Measurements from ENCODE around the gene SRSF1. TPM values are rescaled to one million over a fixed set of nuclear protein-coding genes. Genes with fewer than 3 reads are reported as not detected.

SRSF1 gene, protein sequence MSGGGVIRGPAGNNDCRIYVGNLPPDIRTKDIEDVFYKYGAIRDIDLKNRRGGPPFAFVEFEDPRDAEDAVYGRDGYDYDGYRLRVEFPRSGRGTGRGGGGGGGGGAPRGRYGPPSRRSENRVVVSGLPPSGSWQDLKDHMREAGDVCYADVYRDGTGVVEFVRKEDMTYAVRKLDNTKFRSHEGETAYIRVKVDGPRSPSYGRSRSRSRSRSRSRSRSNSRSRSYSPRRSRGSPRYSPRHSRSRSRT
- total RNA-seq (100 to 1,000 TPM in 4 of 9 donors, 10 to 100 TPM in 5; 80.8 to 114 (median 99.7) TPM), polyA plus RNA-seq (100 to 1,000 TPM in 1 of 2 donors, 10 to 100 TPM in 1; 48.2 to 129 TPM)
- long read RNA-seq, donor 1, transcript SRSF1-201 (4 exons, 1,513 nt) = major isoform, 26 of 54 reads
- long read RNA-seq, donor 1, partial matches to known transcripts = 1 of 54 reads
- long read RNA-seq, donor 1, other reads (novel, unspliced or antisense) = 22 of 54 reads
- long read RNA-seq, donor 2, transcript SRSF1-201 (4 exons, 1,513 nt) = major isoform, 113 of 159 reads
- long read RNA-seq, donor 2, transcript SRSF1-204 (4 exons, 1,720 nt) = minor isoform, 9 of 159 reads
- long read RNA-seq, donor 2, partial matches to known transcripts = 2 of 159 reads
- long read RNA-seq, donor 2, other reads (novel, unspliced or antisense) = 31 of 159 reads
- long read RNA-seq, donor 3, transcript SRSF1-201 (4 exons, 1,513 nt) = major isoform, 52 of 56 reads
- long read RNA-seq, donor 3, partial matches to known transcripts = 0 of 56 reads
- long read RNA-seq, donor 3, other reads (novel, unspliced or antisense) = 4 of 56 reads

DNA sequence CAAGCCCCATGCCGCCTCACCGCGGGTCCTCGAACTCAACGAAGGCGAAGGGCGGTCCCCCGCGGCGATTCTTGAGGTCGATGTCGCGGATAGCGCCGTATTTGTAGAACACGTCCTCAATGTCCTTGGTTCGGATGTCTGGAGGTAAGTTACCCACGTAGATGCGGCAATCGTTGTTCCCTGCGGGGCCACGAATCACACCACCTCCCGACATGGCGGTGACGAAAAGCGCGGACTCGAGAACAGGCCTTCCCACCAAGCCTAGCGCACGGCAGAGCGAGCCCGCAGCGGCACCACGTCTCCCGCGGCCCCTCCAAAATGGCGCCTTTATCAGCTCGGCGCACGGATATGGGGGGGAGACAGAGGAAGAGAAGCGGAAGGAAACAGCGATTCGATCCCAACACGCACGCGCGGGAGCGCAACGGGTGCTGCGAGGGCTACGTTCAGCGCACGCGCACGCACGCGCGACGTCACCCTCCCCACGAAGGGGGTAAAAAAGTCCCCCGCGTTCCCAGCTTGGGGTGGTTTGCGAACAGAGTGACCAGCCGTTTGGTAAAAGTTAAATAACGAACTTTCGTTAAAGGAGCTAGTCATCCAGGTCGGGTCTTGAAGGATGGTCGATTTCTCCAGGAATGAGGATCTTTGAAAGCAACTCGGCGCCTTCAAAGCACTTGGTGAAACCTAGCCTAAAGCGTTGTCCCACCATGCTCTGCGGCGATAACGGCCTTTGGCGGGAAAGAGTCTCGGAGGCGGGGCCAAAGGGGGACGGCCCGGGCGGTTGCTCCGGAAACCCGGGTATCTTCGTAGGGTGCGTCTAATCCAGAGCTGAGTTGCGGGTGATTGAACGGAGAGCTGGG is at the start of gene SRSF1:
Gene SRSF1 (minus strand): TSS at position 323 of the 857 bp plus-strand sequence. CDS start 109 bp downstream, at position 214.
- intact Hi-C loops (cut with DNase I) = loop anchor here (1.0 to 10.0 kb wide), 12 partner anchors 18 to 882 kb away; partner anchors contain the start of genes DYNLL2 (in 5 of the 10) and VEZF1 (in 1 of the 10)
- Histone ChIP-seq H3K9me3 (no peaks in the 10 kb centered on the region), H3K36me3 (peaks cover 0 to 40% (median 37%) of the 10 kb centered on the region in 9 donors), H3K27ac (peak within 1 kb of the TSS; percentile 92 to 99 (median 96)), H3K4me3 (peak within 1 kb of the TSS; percentile 68 to 96 (median 78)), H3K4me1 (peaks cover 16 to 49% (median 38%) of the 10 kb centered on the region in 12 donors), H3K27me3 (no peaks in the 10 kb centered on the region)
- 0% methylated on average over 49 to 86 of the region's 86 CpGs for WGBS, 4 donors
- ATAC-seq = peak; percentile 95 to 98 (median 96)
- TF ChIP-seq, protein P1, sequence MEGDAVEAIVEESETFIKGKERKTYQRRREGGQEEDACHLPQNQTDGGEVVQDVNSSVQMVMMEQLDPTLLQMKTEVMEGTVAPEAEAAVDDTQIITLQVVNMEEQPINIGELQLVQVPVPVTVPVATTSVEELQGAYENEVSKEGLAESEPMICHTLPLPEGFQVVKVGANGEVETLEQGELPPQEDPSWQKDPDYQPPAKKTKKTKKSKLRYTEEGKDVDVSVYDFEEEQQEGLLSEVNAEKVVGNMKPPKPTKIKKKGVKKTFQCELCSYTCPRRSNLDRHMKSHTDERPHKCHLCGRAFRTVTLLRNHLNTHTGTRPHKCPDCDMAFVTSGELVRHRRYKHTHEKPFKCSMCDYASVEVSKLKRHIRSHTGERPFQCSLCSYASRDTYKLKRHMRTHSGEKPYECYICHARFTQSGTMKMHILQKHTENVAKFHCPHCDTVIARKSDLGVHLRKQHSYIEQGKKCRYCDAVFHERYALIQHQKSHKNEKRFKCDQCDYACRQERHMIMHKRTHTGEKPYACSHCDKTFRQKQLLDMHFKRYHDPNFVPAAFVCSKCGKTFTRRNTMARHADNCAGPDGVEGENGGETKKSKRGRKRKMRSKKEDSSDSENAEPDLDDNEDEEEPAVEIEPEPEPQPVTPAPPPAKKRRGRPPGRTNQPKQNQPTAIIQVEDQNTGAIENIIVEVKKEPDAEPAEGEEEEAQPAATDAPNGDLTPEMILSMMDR (IDR thresholded peaks at IDR 0.05) = no peak
- peak; percentile 74 to 92 for TF ChIP-seq POLR2A (IDR thresholded peaks at IDR 0.05)
- DNase-seq = peak; percentile 98 to 99 (median 98)

DNA sequence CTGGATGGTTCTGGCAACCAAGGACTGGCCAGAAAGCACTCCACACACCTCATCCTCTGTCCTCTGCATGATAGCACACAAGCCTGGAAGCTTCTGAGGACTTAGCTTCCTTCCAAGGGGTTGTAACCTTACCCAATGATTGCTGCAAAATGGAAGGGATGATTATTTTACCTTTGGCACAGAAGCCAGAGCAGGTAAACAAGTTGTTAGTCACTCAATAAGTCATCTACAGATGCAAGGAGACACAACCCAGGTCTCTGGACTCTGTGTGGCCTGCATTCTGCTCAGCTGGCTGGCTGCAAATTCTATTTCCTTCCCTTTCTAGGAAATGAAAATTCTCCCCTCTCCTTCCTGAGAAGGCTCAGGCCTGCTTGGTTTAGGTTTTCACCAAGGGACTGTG is 49.4 kb upstream of the SRSF1 start:
- Histone ChIP-seq H3K4me1 (peaks cover 0 to 17% (median 9%) of the 10 kb centered on the region in 12 donors), H3K4me3 (no peak overlapping the region), H3K27me3 (no peaks in the 10 kb centered on the region), H3K27ac (no peak overlapping the region), H3K36me3 (no peaks in the 10 kb centered on the region), H3K9me3 (no peaks in the 10 kb centered on the region)
- DNase-seq (no peak), ATAC-seq (no peak)
- no peak for TF ChIP-seq POLR2A (IDR thresholded peaks at IDR 0.05)
- TF ChIP-seq, protein P1 (IDR thresholded peaks at IDR 0.05) = no peak
- intact Hi-C loops (cut with DNase I) = no loop called here

DNA sequence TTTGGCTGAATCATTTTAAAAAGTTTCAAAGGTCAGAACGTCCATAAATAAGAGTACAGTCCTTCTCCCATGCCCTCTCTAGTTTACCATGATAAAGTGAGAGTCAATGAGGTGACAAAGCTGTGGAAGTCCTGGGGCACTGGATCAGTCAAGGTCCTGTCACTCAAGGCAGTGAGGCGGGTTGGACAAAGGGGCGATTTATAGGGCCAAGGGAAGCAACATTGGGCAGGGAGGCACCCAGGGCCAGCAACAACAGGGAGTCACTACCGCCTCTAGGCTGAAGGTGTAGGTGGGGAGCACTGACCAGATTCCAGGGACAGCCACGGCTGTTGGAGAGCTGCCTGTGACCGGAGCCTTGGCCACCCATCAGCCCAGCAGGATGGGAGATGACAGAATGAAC is 47.6 kb upstream of the SRSF1 start:
- H3K4me1 ChIP-seq = peaks cover 0 to under 1% (median 0%) of the 10 kb centered on the region in 12 donors
- H3K27ac ChIP-seq = no peak overlapping the region
- TF ChIP-seq POLR2A (IDR thresholded peaks at IDR 0.05) = no peak
- TF ChIP-seq, protein P1 (IDR thresholded peaks at IDR 0.05) = no peak
- DNase-seq (no peak), ATAC-seq (no peak)
- no peaks in the 10 kb centered on the region for H3K27me3 ChIP-seq
- no peaks in the 10 kb centered on the region for H3K9me3 ChIP-seq
- H3K36me3 ChIP-seq = no peaks in the 10 kb centered on the region
- intact Hi-C loops (cut with DNase I) = no loop called here
- no peak overlapping the region for H3K4me3 ChIP-seq
- 80 to 86% (median 84%) methylated on average over 6 of the region's 6 CpGs for WGBS, 4 donors
